Transverse colon (tissue), 4 donors: ENCODE measurements around the gene TMPRSS9.

Experiments used
- CTCF ChIP-seq, 5 experiments: fragments of 200-600 bp in 3 of 5; fragments of 450-650 bp in 2 of 5; sonication (generic) in 3 of 5; IDR thresholded peaks; 1 replicate in 2 of 5; 2 replicates in 3 of 5; pipeline ENCODE4 v1.5.1; 2016 to 2017; ENCODE audit warnings: antibody characterized with exemption in 5 of 5, inconsistent platforms in 3 of 5, mild to moderate bottlenecking in 2 of 5, moderate library complexity in 1 of 5
- POLR2A ChIP-seq: fragments of 450-650 bp; IDR thresholded peaks from one replicate; pipeline ENCODE4 v1.6.1; 2016; ENCODE audit warnings: antibody characterized with exemption, mild to moderate bottlenecking, moderate library complexity
- POLR2AphosphoS5 ChIP-seq, 3 donors: sonication (generic); formaldehyde crosslinking; IDR thresholded peaks; one replicate each; pipeline ENCODE4 v1.6.1; 2016; ENCODE audit warnings: antibody characterized with exemption in 3 of 3

- TF ChIP-seq POLR2AphosphoS5 (IDR thresholded peaks at IDR 0.05), result no peak
- TF ChIP-seq CTCF (IDR thresholded peaks at IDR 0.05), result no peak
- no peak for TF ChIP-seq POLR2A
Measured at GRCh38 chr19:2334986-2335846, 24.8 kb upstream of the TMPRSS9 start.
